HG03571 (cell line): ENCODE results near the gene SCUBE1.

Experiments used
- ATAC-seq: cut with Tn5 transposase; IDR thresholded peaks from one replicate; pipeline ENCODE4 v1.9.1; 2021; ENCODE audit not compliant: unreplicated experiment

Gene SCUBE1

GRCh38 chr22:43262990-43263644, 80.1 kb downstream of the SCUBE1 start:
- no peak for ATAC-seq

DNA sequence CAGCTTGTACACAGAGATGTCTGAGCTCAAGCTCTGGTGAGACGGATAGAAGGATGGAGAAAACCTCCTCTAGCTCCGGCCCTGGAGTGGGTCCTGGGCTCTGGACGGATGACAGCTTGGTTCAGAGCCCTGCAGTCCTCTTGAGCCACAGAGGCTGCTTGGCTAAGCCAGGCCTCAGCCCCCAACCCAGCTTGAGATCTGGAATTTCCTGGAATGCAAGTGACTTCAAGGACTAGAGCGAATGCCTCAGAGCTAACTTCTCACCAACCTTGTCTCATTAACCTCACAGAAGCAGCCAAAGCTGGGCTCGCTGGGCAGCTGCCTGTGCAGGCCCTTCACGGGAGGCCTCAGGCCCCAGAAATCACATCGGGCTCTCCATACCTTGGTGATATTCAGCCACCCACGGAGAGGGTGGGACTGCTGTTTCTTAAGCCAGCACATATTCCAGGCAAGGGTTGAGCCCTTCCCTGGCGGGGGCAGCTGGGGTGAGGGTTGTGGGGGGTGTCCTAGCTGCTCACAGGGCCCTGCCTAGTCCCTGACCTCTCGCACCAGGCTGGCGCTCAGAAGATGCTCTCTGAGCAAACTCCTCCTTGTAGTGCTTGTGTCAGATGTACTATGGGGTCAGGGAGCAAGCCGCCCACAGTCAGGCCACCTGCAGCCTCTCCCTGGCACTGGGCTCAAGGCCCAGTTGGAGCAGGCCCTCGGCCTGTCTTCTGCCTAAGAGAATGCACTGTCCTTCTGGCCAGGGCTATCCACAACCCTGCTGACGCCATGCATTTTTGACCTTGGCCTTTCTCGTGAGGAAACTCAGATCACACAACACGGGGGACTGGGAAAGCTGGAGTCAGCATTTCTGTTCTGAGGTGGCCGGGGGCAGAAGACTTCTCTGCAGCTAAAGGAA, 82.6 kb downstream of the SCUBE1 start:
- ATAC-seq: no peak

GRCh38 chr22:43257961-43258360, 85.2 kb downstream of the SCUBE1 start:
- ATAC-seq: no peak

DNA sequence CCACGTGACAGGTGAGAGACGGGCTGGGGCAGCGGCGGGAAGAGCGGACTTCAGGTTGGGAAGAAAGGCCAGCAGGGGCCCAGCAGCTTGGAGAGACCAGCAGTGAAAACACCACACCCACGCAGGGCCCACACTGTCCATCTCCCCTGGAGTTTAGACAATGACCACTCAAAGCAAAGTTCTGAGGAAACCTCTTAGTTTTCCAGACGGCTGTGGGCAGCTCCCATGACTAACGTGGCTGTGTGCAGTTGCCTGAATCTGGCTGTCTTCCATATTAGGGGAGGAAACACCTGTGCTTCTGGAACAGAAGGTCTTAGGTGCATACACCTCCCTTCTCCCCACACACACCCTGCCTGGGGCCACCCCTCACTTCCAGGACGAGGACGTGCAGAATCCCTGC, 85.6 kb downstream of the SCUBE1 start:
- no peak for ATAC-seq

- ATAC-seq: no peak
Measured at GRCh38 chr22:43256976-43257545, 86.1 kb downstream of the SCUBE1 start.

DNA sequence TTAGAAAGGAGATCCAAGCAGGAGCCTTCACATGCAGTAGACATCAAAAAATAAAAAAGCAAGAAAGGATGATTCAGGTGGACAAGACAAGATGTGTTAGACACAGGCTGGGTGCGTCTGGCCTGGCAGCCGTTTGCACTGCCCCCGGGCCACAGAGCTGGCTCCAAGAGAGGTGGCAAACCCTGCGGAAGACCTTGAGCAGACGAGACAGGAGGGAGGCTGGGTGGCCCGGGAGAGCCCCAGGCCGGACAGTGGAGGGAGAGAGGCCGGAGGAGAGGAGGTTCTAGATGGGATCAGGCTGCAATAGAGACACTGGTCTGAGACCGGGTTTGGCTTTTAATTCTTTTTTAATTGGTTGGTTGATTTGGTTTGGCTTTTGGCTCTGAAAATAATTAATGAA, 86.6 kb downstream of the SCUBE1 start:
- no peak for ATAC-seq

DNA sequence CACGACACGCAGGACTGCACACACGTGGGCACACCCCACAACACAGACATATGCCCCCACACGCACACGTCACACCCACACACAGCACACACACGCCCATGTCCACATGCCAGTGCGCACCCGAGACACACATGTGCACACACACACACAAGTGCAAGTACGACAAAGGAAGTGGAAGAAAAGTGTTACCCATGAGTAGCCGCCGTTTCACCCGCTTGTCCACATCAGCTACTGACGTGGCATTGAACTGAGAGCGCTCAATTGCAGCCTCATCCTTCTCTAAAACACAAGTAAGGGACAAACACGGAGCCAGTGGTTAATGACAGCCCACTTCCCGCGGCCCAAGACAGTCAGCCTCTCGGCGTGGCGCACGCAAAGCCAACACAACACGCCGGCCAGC, 87.9 kb downstream of the SCUBE1 start:
- no peak for ATAC-seq

GRCh38 chr22:43253839-43254238, 89.3 kb downstream of the SCUBE1 start:
- ATAC-seq: no peak

DNA sequence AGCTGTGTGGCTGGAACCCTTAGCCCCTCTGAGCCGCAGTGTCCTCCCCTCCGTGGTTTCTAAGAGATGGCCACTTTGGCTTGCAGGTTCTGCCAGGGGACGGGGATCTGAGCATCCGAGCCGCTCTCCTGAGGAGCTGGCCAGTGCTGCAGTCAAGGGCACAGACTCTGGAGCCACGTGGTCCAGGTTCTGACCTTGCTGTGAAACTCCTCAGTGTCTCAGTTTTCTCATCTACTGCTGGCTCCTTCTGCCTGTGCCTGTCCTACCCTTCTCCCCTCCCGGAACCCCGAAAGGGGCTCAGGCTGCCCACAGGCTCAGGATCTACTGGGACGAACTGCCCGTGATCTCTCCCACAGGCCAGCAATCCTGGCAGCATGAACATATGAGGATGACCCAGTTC, 90.9 kb downstream of the SCUBE1 start:
- ATAC-seq: no peak

GRCh38 chr22:43249789-43250471, 93.2 kb downstream of the SCUBE1 start:
- ATAC-seq: no peak

GRCh38 chr22:43247546-43248260, 95.5 kb downstream of the SCUBE1 start:
- ATAC-seq: no peak

GRCh38 chr22:43246188-43246587, 97.0 kb downstream of the SCUBE1 start:
- no peak for ATAC-seq

- ATAC-seq: no peak
Measured at GRCh38 chr22:43245717-43246116, 97.5 kb downstream of the SCUBE1 start.

- no peak for ATAC-seq
Measured at GRCh38 chr22:43244803-43245527, 98.2 kb downstream of the SCUBE1 start.

DNA sequence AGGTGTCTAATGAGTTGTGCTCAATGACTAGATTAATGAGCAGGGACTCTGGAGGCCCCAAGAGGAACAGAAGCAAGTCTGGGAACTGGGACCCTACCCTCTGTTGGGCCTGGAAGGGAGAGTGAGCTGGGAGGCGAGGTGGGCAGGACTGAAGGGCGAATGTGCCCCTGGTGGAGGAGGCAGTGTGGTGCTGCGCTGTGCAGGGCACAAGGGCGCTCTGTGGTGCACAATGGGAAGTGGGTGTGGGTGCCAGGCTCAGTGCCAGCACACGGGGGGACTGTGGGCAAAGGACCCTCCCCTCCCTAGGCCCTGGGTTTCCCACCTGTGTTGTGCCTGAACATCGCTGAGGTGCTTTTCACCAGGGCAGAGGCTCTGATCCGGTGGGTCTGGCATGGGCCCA, 98.8 kb downstream of the SCUBE1 start:
- no peak for ATAC-seq

- ATAC-seq: no peak
Measured at GRCh38 chr22:43243324-43243723, 99.8 kb downstream of the SCUBE1 start.

- ATAC-seq: no peak
Measured at GRCh38 chr22:43242627-43243026, 100.5 kb downstream of the SCUBE1 start.

- no peak for ATAC-seq
Measured at GRCh38 chr22:43241699-43242386, 101.3 kb downstream of the SCUBE1 start.

DNA sequence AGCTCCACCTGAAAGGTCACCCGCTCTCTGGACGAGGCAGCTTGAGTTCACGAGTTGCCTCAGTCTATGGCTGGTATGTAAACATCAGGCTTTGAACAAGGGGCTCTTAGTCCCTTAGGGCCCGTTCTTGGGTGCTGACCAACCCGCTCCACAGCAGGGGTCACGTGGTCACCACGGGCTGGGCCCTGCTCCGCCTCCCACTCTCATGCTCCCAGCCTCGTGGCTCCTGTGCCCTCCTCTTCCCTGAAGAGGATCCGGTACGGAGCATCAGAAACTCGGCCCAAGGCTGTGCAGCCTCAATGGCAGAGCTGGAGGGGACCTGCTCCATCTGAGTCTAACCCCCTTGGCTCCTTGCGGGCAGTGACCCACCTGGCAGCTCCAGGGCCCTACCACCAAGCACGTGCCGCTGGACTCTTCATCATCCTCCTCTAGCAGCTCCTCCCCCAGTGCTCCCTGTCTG, 102.0 kb downstream of the SCUBE1 start:
- ATAC-seq: no peak

DNA sequence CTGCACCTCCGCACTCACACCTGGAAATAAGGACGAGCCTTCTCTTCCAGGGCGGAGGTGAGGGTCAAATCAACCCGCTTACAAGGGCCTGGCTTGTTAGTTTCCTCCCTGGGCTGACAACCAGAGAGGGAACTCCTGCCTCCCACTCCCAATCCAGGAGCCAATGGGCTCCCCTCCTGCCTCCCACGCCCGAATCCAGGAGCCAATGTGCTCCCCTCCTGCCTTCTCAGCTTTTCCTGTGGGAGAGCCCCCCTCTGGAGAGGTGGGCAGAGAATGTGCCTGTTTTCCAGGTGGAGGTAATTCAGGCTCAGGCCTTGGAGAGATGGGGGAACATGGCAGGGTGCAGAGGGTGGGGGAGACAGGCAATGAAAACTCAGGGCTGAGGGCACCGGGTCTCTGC, 102.6 kb downstream of the SCUBE1 start:
- ATAC-seq: no peak
